CD4-positive, CD25-positive, alpha-beta regulatory T cell (primary cell): ENCODE data around the gene CD99. TPM values are rescaled to one million over a fixed set of nuclear protein-coding genes. Genes with fewer than 3 reads are reported as not detected.
"Not testable (repeated sequence)": the region's sequence is repeated elsewhere in the genome, so short reads cannot be mapped to it uniquely, and the experiment has no call there.

Source experiments
- ATAC-seq, 2 donors: fragments of 150-1000 bp; cut with Tn5 transposase; one replicate each; pipeline ENCODE4 v1.10.0; 2021; ENCODE audit warnings: low read depth in 2 of 2, moderate number of reproducible peaks in 2 of 2, moderate library complexity in 1 of 2
- DNase-seq, 3 donors: peaks; one replicate each; pipeline versions ENCODE4 v3.0.0 to v3.0.0-alpha.2; 2012 to 2022; ENCODE audit warnings: mixed read lengths in 1 of 3
- H3K27ac ChIP-seq: one replicate; pipeline ENCODE4 v1.7.0; 2013; ENCODE audit warnings: mild to moderate bottlenecking, low read length; ENCODE audit not compliant: insufficient read depth, poor library complexity, severe bottlenecking
- H3K27me3 ChIP-seq: one replicate; pipeline ENCODE4 v1.7.0; 2013; ENCODE audit warnings: low read length; ENCODE audit not compliant: control insufficient read depth, insufficient read depth
- H3K36me3 ChIP-seq: one replicate; pipeline ENCODE4 v1.7.0; 2013; ENCODE audit warnings: mild to moderate bottlenecking, low read length, moderate library complexity; ENCODE audit not compliant: control insufficient read depth, insufficient read depth
- H3K4me1 ChIP-seq: 2 replicates; pipeline ENCODE4 v1.7.0; 2013; ENCODE audit warnings: mild to moderate bottlenecking, low read length; ENCODE audit not compliant: insufficient read depth, control insufficient read depth, poor library complexity, severe bottlenecking
- H3K4me3 ChIP-seq: one replicate; pipeline ENCODE4 v1.7.0; 2013; ENCODE audit warnings: low read depth, mild to moderate bottlenecking, low read length, moderate library complexity
- H3K9me3 ChIP-seq, 2 experiments: 1 replicate in 1 of 2; 2 replicates in 1 of 2; pipeline ENCODE4 v1.7.0; 2013; ENCODE audit warnings: low read length in 2 of 2, mild to moderate bottlenecking in 1 of 2, moderate library complexity in 1 of 2; ENCODE audit not compliant: control insufficient read depth in 2 of 2
- H3K27ac Mint-ChIP-seq, 3 donors: one replicate each; pipeline ENCODE4 v1.8.0; 2020 to 2022; ENCODE audit warnings: mild to moderate bottlenecking in 3 of 3, mixed read lengths in 3 of 3, moderate library complexity in 2 of 3
- H3K27me3 Mint-ChIP-seq: one replicate; pipeline ENCODE4 v1.8.0; 2022; ENCODE audit warnings: mild to moderate bottlenecking, mixed read lengths
- H3K36me3 Mint-ChIP-seq: one replicate; pipeline ENCODE4 v1.8.0; 2020; ENCODE audit warnings: mixed read lengths
- H3K4me1 Mint-ChIP-seq, 4 donors: one replicate each; pipeline ENCODE4 v1.8.0; 2020 to 2022; ENCODE audit warnings: mixed read lengths in 4 of 4, mild to moderate bottlenecking in 1 of 4
- H3K4me3 Mint-ChIP-seq, 4 donors: one replicate each; pipeline ENCODE4 v1.8.0; 2020 to 2022; ENCODE audit warnings: mild to moderate bottlenecking in 4 of 4, mixed read lengths in 4 of 4, moderate library complexity in 3 of 4
- H3K9me3 Mint-ChIP-seq, 7 donors: one replicate each; pipeline ENCODE4 v1.8.0; 2020 to 2022; ENCODE audit warnings: mixed read lengths in 7 of 7, mild to moderate bottlenecking in 3 of 7, moderate library complexity in 2 of 7
- polyA plus RNA-seq, 4 donors: library from polyadenylated mRNA; unstranded; fragments of 300-500 nt; fragmentation: Illumina TruSeq; gene quantifications; one replicate each; pipeline ENCODE4 v1.2.3, GENCODE V29; 2021
- total RNA-seq: library from RNA; stranded (reverse); gene quantifications from one replicate; pipeline ENCODE4 v1.2.3, GENCODE V29; 2022

Gene CD99
- total and polyA plus RNA-seq, 5 donors from 2014 or later: 286 to 459 (median 320) TPM

- H3K27ac Mint-ChIP-seq, H3K36me3 ChIP-seq, H3K4me1 Mint-ChIP-seq, H3K36me3 Mint-ChIP-seq, H3K27me3 ChIP-seq, H3K9me3 ChIP-seq, H3K4me3 Mint-ChIP-seq, H3K27ac ChIP-seq, DNase-seq, ATAC-seq, H3K4me3 ChIP-seq, H3K4me1 ChIP-seq: not testable (repeated sequence)
- peaks cover 11% of the 10 kb centered on the region for H3K27me3 Mint-ChIP-seq
- H3K9me3 Mint-ChIP-seq: peaks cover 0 to 16% (median 2%) of the 10 kb centered on the region in 7 donors
Observed at GRCh38 chrX:2773166-2774055, 82.3 kb downstream of the CD99 start.

- Histone ChIP-seq H3K27me3 (no peaks in the 10 kb centered on the region), H3K9me3 (peaks cover 0 to 6% of the 10 kb centered on the region in 2 experiments), H3K27ac (no peak overlapping the region), H3K36me3 (no peaks in the 10 kb centered on the region), H3K4me3 (no peak overlapping the region), H3K4me1 (no peaks in the 10 kb centered on the region)
- ATAC-seq: no peak
- DNase-seq: no peak
- Mint-ChIP-seq H3K36me3 (peaks cover 5% of the 10 kb centered on the region), H3K4me1 (no peaks in the 10 kb centered on the region), H3K27me3 (peaks cover 16% of the 10 kb centered on the region), H3K4me3 (no peak overlapping the region), H3K27ac (no peak overlapping the region), H3K9me3 (peaks cover 0 to 15% (median 0%) of the 10 kb centered on the region in 7 donors)
Observed at GRCh38 chrX:2774057-2774456, 83.0 kb downstream of the CD99 start.

- H3K4me3 Mint-ChIP-seq: no peak overlapping the region
- H3K9me3 Mint-ChIP-seq: peaks cover 0 to 15% (median 0%) of the 10 kb centered on the region in 7 donors
- H3K27ac Mint-ChIP-seq: no peak overlapping the region
- peaks cover 0 to 6% of the 10 kb centered on the region in 2 experiments for H3K9me3 ChIP-seq
- no peaks in the 10 kb centered on the region for H3K36me3 ChIP-seq
- no peaks in the 10 kb centered on the region for H3K4me1 ChIP-seq
- no peaks in the 10 kb centered on the region for H3K4me1 Mint-ChIP-seq
- no peak overlapping the region for H3K4me3 ChIP-seq
- H3K27ac ChIP-seq: no peak overlapping the region
- no peak for DNase-seq
- peaks cover 13% of the 10 kb centered on the region for H3K27me3 Mint-ChIP-seq
- peaks cover 5% of the 10 kb centered on the region for H3K36me3 Mint-ChIP-seq
- no peaks in the 10 kb centered on the region for H3K27me3 ChIP-seq
- ATAC-seq: no peak
Observed at GRCh38 chrX:2774776-2775175, 83.7 kb downstream of the CD99 start.

GRCh38 chrX:2780472-2781225 lies 89.6 kb downstream of the CD99 start:
- H3K9me3 Mint-ChIP-seq, DNase-seq, H3K27ac Mint-ChIP-seq, H3K36me3 ChIP-seq, H3K4me1 Mint-ChIP-seq, H3K4me1 ChIP-seq, H3K36me3 Mint-ChIP-seq, H3K27me3 ChIP-seq, H3K9me3 ChIP-seq, ATAC-seq, H3K27ac ChIP-seq, H3K4me3 ChIP-seq: not testable (repeated sequence)
- Mint-ChIP-seq H3K27me3 (peaks cover 16% of the 10 kb centered on the region), H3K4me3 (peak overlapping the region in 1 of 4 donors; percentile 24)

DNA sequence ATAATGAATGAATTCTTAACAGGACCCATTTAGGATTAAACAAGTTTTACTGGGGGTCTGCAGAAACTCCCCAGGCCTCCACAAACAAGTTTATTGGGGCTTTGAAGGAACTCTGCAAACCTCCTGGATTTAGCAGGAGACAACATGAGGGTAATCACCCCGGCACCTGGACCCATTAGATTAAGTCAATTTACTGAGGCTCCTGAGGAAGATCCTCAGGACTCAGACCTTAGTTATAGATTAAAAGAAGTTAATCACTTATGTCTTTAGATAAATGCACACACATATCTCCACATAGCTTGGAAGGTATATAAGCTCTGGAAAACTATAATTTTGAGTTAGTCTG lies 90.1 kb downstream of the CD99 start:
- Mint-ChIP-seq H3K4me3 (peak overlapping the region in 1 of 4 donors; percentile 24), H3K36me3 (no peaks in the 10 kb centered on the region), H3K27me3 (peaks cover 16% of the 10 kb centered on the region), H3K27ac (no peak overlapping the region), H3K4me1 (peaks cover 0 to 10% (median 3%) of the 10 kb centered on the region in 4 donors), H3K9me3 (peaks cover 0 to 4% (median 0%) of the 10 kb centered on the region in 7 donors)
- Histone ChIP-seq H3K27me3 (no peaks in the 10 kb centered on the region), H3K9me3 (no peaks in the 10 kb centered on the region), H3K36me3 (no peaks in the 10 kb centered on the region), H3K4me3 (no peak overlapping the region), H3K4me1 (no peaks in the 10 kb centered on the region), H3K27ac (no peak overlapping the region)
- ATAC-seq: no peak
- DNase-seq: no peak

DNA sequence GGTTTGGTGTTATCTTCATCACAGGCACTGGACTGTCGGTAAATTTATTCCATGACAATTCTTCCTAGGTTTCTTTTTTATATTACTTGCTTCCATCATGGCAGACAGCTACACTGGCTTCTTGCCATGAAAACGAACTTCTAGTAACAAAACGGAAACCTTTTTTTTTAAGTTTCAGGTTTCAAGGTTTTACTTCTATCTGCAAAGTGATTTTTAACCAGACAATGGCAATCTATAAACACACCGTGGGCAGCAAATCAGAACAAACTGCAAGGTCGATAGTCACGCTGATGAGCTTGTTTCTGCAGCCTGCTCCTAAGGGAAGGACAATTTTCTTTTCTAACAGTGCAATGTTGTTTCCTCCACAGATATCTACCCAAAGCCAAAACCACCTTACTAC lies 90.6 kb downstream of the CD99 start:
- no peak for DNase-seq
- Mint-ChIP-seq H3K27ac (peak overlapping the region in 1 of 3 donors; percentile 11), H3K36me3 (no peaks in the 10 kb centered on the region), H3K27me3 (peaks cover 16% of the 10 kb centered on the region), H3K4me1 (peaks cover 0 to 10% (median 3%) of the 10 kb centered on the region in 4 donors), H3K4me3 (peak overlapping the region in 1 of 4 donors; percentile 48), H3K9me3 (peaks cover 0 to 4% (median 0%) of the 10 kb centered on the region in 7 donors)
- no peaks in the 10 kb centered on the region for H3K36me3 ChIP-seq
- H3K27ac ChIP-seq: no peak overlapping the region
- ATAC-seq: no peak
- H3K4me3 ChIP-seq: no peak overlapping the region
- H3K9me3 ChIP-seq: no peaks in the 10 kb centered on the region
- H3K27me3 ChIP-seq: no peaks in the 10 kb centered on the region
- no peaks in the 10 kb centered on the region for H3K4me1 ChIP-seq

- peaks cover 0 to 10% (median 3%) of the 10 kb centered on the region in 4 donors for H3K4me1 Mint-ChIP-seq
- H3K27ac ChIP-seq: no peak overlapping the region
- no peak overlapping the region for H3K4me3 Mint-ChIP-seq
- ATAC-seq: no peak
- no peaks in the 10 kb centered on the region for H3K4me1 ChIP-seq
- H3K27me3 ChIP-seq: no peaks in the 10 kb centered on the region
- H3K9me3 Mint-ChIP-seq: peaks cover 0 to 4% (median 0%) of the 10 kb centered on the region in 7 donors
- H3K36me3 ChIP-seq: no peaks in the 10 kb centered on the region
- no peaks in the 10 kb centered on the region for H3K36me3 Mint-ChIP-seq
- peaks cover 12% of the 10 kb centered on the region for H3K27me3 Mint-ChIP-seq
- no peak for DNase-seq
- no peaks in the 10 kb centered on the region for H3K9me3 ChIP-seq
- H3K27ac Mint-ChIP-seq: peak overlapping the region in 1 of 3 donors; percentile 11
- no peak overlapping the region for H3K4me3 ChIP-seq
Observed at GRCh38 chrX:2782171-2782570, 91.1 kb downstream of the CD99 start.
